IMR-90 (cell line): ENCODE results near the gene SYNPR. TPM values are rescaled to one million over a fixed set of nuclear protein-coding genes. Genes with fewer than 3 reads are reported as not detected.

ENCODE experiments used
- ATAC-seq: fragments of 200-7000 bp; cut with Tn5 transposase; 2 replicates; pipeline ENCODE4 v1.9.1; 2020; ENCODE audit warnings: low read depth, mild to moderate bottlenecking, moderate library complexity
- BruUV-seq: library from RNA; stranded (reverse); fragments of 400-500 nt; replicated peaks from 2 replicates; lab custom pipeline; 2021; lab: Mats Ljungman, UMichigan
- CTCF ChIA-PET: fragments of 300-600 bp; formaldehyde crosslinking; extraction: SDS; loops from one replicate; lab custom pipeline; 2021; ENCODE audit warnings: antibody characterized with exemption; lab: Yijun Ruan, JAX
- POLR2A ChIA-PET: fragments of 300-600 bp; sonication (Branson Sonifier 250); formaldehyde crosslinking; loops from one replicate; lab custom pipeline; 2022; ENCODE audit warnings: antibody characterized with exemption; ENCODE audit not compliant: unreplicated experiment; lab: Charles Lee
- DNase-seq: peaks from one replicate; pipeline ENCODE4 v3.0.0; 2013
- H2AFZ ChIP-seq: replicated peaks from 2 replicates; pipeline ENCODE3; 2013; ENCODE audit warnings: low read length, mild to moderate bottlenecking; ENCODE audit not compliant: poor library complexity
- H2AK5ac ChIP-seq: 2 replicates; pipeline ENCODE4 v1.6.1; 2013; ENCODE audit warnings: low read depth, low read length, inconsistent platforms
- H2AK9ac ChIP-seq: replicated peaks from 2 replicates; pipeline ENCODE3; 2013; ENCODE audit warnings: mild to moderate bottlenecking, low read depth, low read length, moderate library complexity; ENCODE audit not compliant: poor library complexity
- H2BK120ac ChIP-seq: 2 replicates; pipeline ENCODE4 v1.6.1; 2013; ENCODE audit warnings: low read depth, low read length, inconsistent platforms
- H2BK15ac ChIP-seq: 3 replicates; pipeline ENCODE4 v1.6.1; 2013; ENCODE audit warnings: low read depth, low read length, inconsistent platforms
- H2BK20ac ChIP-seq: 2 replicates; pipeline ENCODE4 v1.6.1; 2013; ENCODE audit warnings: low read depth, mild to moderate bottlenecking, inconsistent platforms, low read length, moderate library complexity
- H2BK5ac ChIP-seq: 2 replicates; pipeline ENCODE4 v1.6.1; 2013; ENCODE audit warnings: mild to moderate bottlenecking, low read depth, low read length, inconsistent platforms; ENCODE audit not compliant: poor library complexity, severe bottlenecking
- H3K14ac ChIP-seq: replicated peaks from 2 replicates; pipeline ENCODE4 v1.6.1; 2013; ENCODE audit warnings: low read depth, low read length, inconsistent platforms
- H3K18ac ChIP-seq: 2 replicates; pipeline ENCODE4 v1.6.1; 2013; ENCODE audit warnings: low read depth, low read length, control low read depth
- H3K23ac ChIP-seq: 2 replicates; pipeline ENCODE4 v1.6.1; 2013; ENCODE audit warnings: low read depth, low read length, inconsistent platforms
- H3K27ac ChIP-seq: 2 replicates; pipeline ENCODE4 v1.5.1; 2013; ENCODE audit warnings: mild to moderate bottlenecking, control low read depth, low read length; ENCODE audit not compliant: insufficient read depth
- H3K27me3 ChIP-seq: 2 replicates; pipeline ENCODE4 v1.6.1; 2013; ENCODE audit warnings: low read length; ENCODE audit not compliant: control insufficient read depth, insufficient read depth
- H3K36me3 ChIP-seq: 2 replicates; pipeline ENCODE4 v1.6.1; 2013; ENCODE audit warnings: low read length, mixed read lengths; ENCODE audit not compliant: control insufficient read depth, insufficient read depth
- H3K4ac ChIP-seq: 2 replicates; pipeline ENCODE4 v1.6.1; 2013; ENCODE audit warnings: low read depth, low read length, inconsistent platforms
- H3K4me1 ChIP-seq: 2 replicates; pipeline ENCODE4 v1.6.1; 2013; ENCODE audit warnings: low read length, mixed read lengths; ENCODE audit not compliant: control insufficient read depth, insufficient read depth
- H3K4me2 ChIP-seq: 2 replicates; pipeline ENCODE4 v1.6.1; 2013; ENCODE audit warnings: low read depth, mild to moderate bottlenecking, control low read depth, low read length, moderate library complexity
- H3K4me3 ChIP-seq: 2 replicates; pipeline ENCODE4 v1.5.1; 2013; ENCODE audit warnings: low read depth, mild to moderate bottlenecking, control low read depth, low read length, moderate library complexity; ENCODE audit not compliant: insufficient read depth
- H3K56ac ChIP-seq: 2 replicates; pipeline ENCODE4 v1.6.1; 2013; ENCODE audit warnings: low read length, inconsistent platforms; ENCODE audit not compliant: insufficient read depth; ENCODE audit errors: extremely low read depth
- H3K79me1 ChIP-seq, 2 experiments: 2 replicates each; pipeline ENCODE4 v1.6.1; 2013; ENCODE audit warnings: low read length in 2 of 2, inconsistent platforms in 1 of 2, low read depth in 1 of 2
- H3K9ac ChIP-seq: 2 replicates; pipeline ENCODE4 v1.6.1; 2013; ENCODE audit warnings: low read depth, low read length, control low read depth
- H3K9me1 ChIP-seq: 2 replicates; pipeline ENCODE4 v1.6.1; 2013; ENCODE audit warnings: low read length, inconsistent platforms; ENCODE audit not compliant: insufficient read depth
- H3K9me3 ChIP-seq: 2 replicates; pipeline ENCODE4 v1.6.1; 2013; ENCODE audit warnings: low read length; ENCODE audit not compliant: control insufficient read depth, insufficient read depth
- H4K20me1 ChIP-seq: 2 replicates; pipeline ENCODE4 v1.6.1; 2013; ENCODE audit warnings: low read length, inconsistent platforms; ENCODE audit not compliant: insufficient read depth
- H4K5ac ChIP-seq: 2 replicates; pipeline ENCODE4 v1.6.1; 2013; ENCODE audit warnings: mild to moderate bottlenecking, low read depth, low read length, control low read depth
- H4K8ac ChIP-seq, 2 experiments: 2 replicates each; pipeline ENCODE4 v1.6.1; 2013; ENCODE audit warnings: low read depth in 2 of 2, low read length in 2 of 2, control low read depth in 1 of 2, inconsistent platforms in 1 of 2
- H4K91ac ChIP-seq: 2 replicates; pipeline ENCODE4 v1.6.1; 2013; ENCODE audit warnings: low read depth, low read length, inconsistent platforms; ENCODE audit not compliant: insufficient read depth
- BHLHE40 ChIP-seq: fragments of 150-350 bp; IDR thresholded peaks from 2 replicates; pipeline ENCODE4 v1.6.1; 2016; ENCODE audit warnings: mild to moderate bottlenecking, low read depth, low read length
- CEBPB ChIP-seq: IDR thresholded peaks from 2 replicates; pipeline ENCODE4 v1.6.1; 2012; ENCODE audit warnings: low read depth, low read length, improper control_type of control experiment
- CHD1 ChIP-seq: IDR thresholded peaks from 2 replicates; pipeline ENCODE4 v1.6.1; 2012; ENCODE audit warnings: low read depth, low read length, improper control_type of control experiment
- CTCF ChIP-seq: conservative IDR thresholded peaks from 2 replicates; pipeline ENCODE4 v1.5.1; 2012; ENCODE audit warnings: mild to moderate bottlenecking, low read depth, low read length, improper control_type of control experiment
- FOS ChIP-seq: fragments of 150-350 bp; IDR thresholded peaks from 2 replicates; pipeline ENCODE4 v1.6.1; 2016; ENCODE audit warnings: low read depth, low read length
- MAFK ChIP-seq: IDR thresholded peaks from 2 replicates; pipeline ENCODE4 v1.6.1; 2012; ENCODE audit warnings: low read depth, low read length, improper control_type of control experiment
- MAZ ChIP-seq: IDR thresholded peaks from 2 replicates; pipeline ENCODE4 v1.6.1; 2012; ENCODE audit warnings: low read depth, mild to moderate bottlenecking, low read length, improper control_type of control experiment, moderate library complexity, borderline replicate concordance
- MXI1 ChIP-seq: IDR thresholded peaks from 2 replicates; pipeline ENCODE4 v1.6.1; 2012; ENCODE audit warnings: low read depth, mild to moderate bottlenecking, low read length, moderate library complexity, borderline replicate concordance
- NFE2L2 ChIP-seq: fragments of 150-350 bp; IDR thresholded peaks from 2 replicates; pipeline ENCODE4 v1.6.1; 2016; ENCODE audit warnings: low read depth, mild to moderate bottlenecking, low read length
- POLR2A ChIP-seq: IDR thresholded peaks from 2 replicates; pipeline ENCODE4 v1.6.1; 2012; ENCODE audit warnings: mild to moderate bottlenecking, low read depth, low read length
- RAD21 ChIP-seq: IDR thresholded peaks from 2 replicates; pipeline ENCODE4 v1.6.1; 2012; ENCODE audit warnings: low read length, improper control_type of control experiment
- RCOR1 ChIP-seq: IDR thresholded peaks from 2 replicates; pipeline ENCODE4 v1.6.1; 2012; ENCODE audit warnings: mild to moderate bottlenecking, low read length, improper control_type of control experiment; ENCODE audit not compliant: insufficient replicate concordance
- RFX5 ChIP-seq: IDR thresholded peaks from 2 replicates; pipeline ENCODE4 v1.8.0; 2012; ENCODE audit warnings: low read depth, mild to moderate bottlenecking, low read length, moderate library complexity
- SMC3 ChIP-seq: fragments of 150-350 bp; IDR thresholded peaks from 2 replicates; pipeline ENCODE4 v1.6.1; 2016; ENCODE audit warnings: low read depth, mild to moderate bottlenecking, antibody characterized with exemption, low read length, moderate library complexity
- WGBS, 2 experiments: methylation state at CpG; one replicate each; pipeline versions ENCODE4 v1.1.5 to v1.1.7; 2013; ENCODE audit warnings: missing lambda C conversion rate in 2 of 2; ENCODE audit not compliant: insufficient read length in 1 of 2; ENCODE audit errors: extremely low coverage in 2 of 2; 5-methylcytosine and 5-hydroxymethylcytosine counted together
- dilution Hi-C: fragments of 300-500 bp; cut with HindIII; formaldehyde crosslinking; loops from one replicate; pipeline ENCODE4 v1.14.3; 2018; ENCODE audit warnings: low sequenced_read_pairs; ENCODE audit not compliant: unreplicated experiment
- in situ Hi-C: fragments of 300-500 bp; cut with MboI; formaldehyde crosslinking; loops from 3 replicates; pipeline ENCODE4 v1.14.3; 2019; ENCODE audit warnings: low sequenced_read_pairs, inconsistent platforms, mixed read lengths
- intact Hi-C: fragments of 100-400 bp; cut with micrococcal nuclease; formaldehyde crosslinking; loops from 2 replicates; pipeline ENCODE4 v1.10.0; 2022
- polyA plus RNA-seq, 3 experiments: library from polyadenylated mRNA; depleted of rRNA; stranded (reverse); fragments of >200 nt; gene quantifications; 2 replicates each; pipeline ENCODE4 v1.2.3, GENCODE V29; 2012; ENCODE audit warnings: low replicate concordance in 1 of 3
- total RNA-seq: library from RNA; depleted of rRNA; stranded (reverse); fragments of >200 nt; gene quantifications from 2 replicates; pipeline ENCODE4 v1.2.3, GENCODE V29; 2012
- TF ChIP-seq, protein P1 (sequence below): fragments of 150-350 bp; IDR thresholded peaks from 2 replicates; pipeline ENCODE4 v1.6.1; 2017; ENCODE audit warnings: mild to moderate bottlenecking, antibody characterized with exemption, low read length, low read depth
- TF ChIP-seq, protein P2 (sequence below): fragments of 150-350 bp; IDR thresholded peaks from 2 replicates; pipeline ENCODE4 v1.6.1; 2016; ENCODE audit warnings: low read depth, mild to moderate bottlenecking, low read length, moderate library complexity, borderline replicate concordance

SYNPR gene
- total and polyA plus RNA-seq, 2 of the 4 experiments (the other 2 are of a cell fraction), result not detected

DNA sequence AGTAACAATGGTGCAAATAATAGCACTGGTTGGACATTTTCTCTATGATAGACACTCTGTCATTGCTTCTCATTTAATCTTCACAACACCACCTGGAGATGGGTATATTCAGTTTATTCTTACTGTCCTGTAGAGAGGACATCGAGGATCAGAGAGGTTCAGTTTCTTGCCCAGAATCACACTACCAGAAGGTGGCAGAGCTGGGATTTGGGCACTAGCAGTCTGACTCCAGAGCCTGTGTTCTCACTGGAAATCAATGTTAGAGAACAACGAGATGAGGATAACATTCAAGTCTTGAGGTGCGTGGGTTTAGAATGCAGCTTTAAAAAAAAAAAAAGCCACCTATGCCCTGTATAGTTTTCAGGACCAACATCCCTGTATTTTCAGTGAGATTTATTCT lies 127.8 kb downstream of the SYNPR start:
- BruUV-seq, result no TSS peak
- Histone ChIP-seq H3K4me2 (no peak overlapping the region), H3K9me1 (no peaks in the 10 kb centered on the region), H3K18ac (no peak overlapping the region), H2BK15ac (no peak overlapping the region), H2AK5ac (no peak overlapping the region), H2BK5ac (no peak overlapping the region), H3K27ac (no peak overlapping the region), H4K8ac (no peak overlapping the region), H4K20me1 (no peaks in the 10 kb centered on the region), H2BK20ac (no peak overlapping the region), H3K79me1 (no peaks in the 10 kb centered on the region), H3K4me3 (no peak overlapping the region), H4K5ac (no peak overlapping the region), H2AFZ (no peak overlapping the region), H3K9me3 (no peaks in the 10 kb centered on the region), H3K9ac (no peak overlapping the region), H3K4ac (no peak overlapping the region), H3K27me3 (no peaks in the 10 kb centered on the region), H3K56ac (no peak overlapping the region), H3K14ac (no peak overlapping the region), H3K36me3 (no peaks in the 10 kb centered on the region), H3K23ac (no peak overlapping the region), H3K4me1 (no peaks in the 10 kb centered on the region), H2AK9ac (no peak overlapping the region), H2BK120ac (no peak overlapping the region), H4K91ac (no peak overlapping the region)
- in situ Hi-C loops (no loop called here), intact Hi-C loops (no loop called here), dilution Hi-C loops (no loop called here)
- CTCF ChIA-PET, result interaction anchor here (0.5 kb wide), 1 partner anchor 871 kb away, joined by 3 read pairs; no protein-coding TSS in a partner anchor
- no peak for ATAC-seq
- POLR2A ChIA-PET, result no interaction called here
- DNase-seq, result no peak
- WGBS, 2 experiments, result no CpG with 5 or more reads among the region's 3 CpGs
- TF ChIP-seq NFE2L2 (no peak), RFX5 (no peak), RCOR1 (no peak), SMC3 (no peak), CTCF (no peak), FOS (no peak), MAFK (no peak), CHD1 (no peak), BHLHE40 (no peak), RAD21 (no peak), MXI1 (no peak), POLR2A (no peak), MAZ (no peak), CEBPB (no peak)
- TF ChIP-seq, protein P1, sequence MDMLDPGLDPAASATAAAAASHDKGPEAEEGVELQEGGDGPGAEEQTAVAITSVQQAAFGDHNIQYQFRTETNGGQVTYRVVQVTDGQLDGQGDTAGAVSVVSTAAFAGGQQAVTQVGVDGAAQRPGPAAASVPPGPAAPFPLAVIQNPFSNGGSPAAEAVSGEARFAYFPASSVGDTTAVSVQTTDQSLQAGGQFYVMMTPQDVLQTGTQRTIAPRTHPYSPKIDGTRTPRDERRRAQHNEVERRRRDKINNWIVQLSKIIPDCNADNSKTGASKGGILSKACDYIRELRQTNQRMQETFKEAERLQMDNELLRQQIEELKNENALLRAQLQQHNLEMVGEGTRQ, result no peak
- TF ChIP-seq, protein P2, sequence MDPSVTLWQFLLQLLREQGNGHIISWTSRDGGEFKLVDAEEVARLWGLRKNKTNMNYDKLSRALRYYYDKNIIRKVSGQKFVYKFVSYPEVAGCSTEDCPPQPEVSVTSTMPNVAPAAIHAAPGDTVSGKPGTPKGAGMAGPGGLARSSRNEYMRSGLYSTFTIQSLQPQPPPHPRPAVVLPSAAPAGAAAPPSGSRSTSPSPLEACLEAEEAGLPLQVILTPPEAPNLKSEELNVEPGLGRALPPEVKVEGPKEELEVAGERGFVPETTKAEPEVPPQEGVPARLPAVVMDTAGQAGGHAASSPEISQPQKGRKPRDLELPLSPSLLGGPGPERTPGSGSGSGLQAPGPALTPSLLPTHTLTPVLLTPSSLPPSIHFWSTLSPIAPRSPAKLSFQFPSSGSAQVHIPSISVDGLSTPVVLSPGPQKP, result no peak
